ENCODE data around the gene NFATC3.

Gene NFATC3

DNA sequence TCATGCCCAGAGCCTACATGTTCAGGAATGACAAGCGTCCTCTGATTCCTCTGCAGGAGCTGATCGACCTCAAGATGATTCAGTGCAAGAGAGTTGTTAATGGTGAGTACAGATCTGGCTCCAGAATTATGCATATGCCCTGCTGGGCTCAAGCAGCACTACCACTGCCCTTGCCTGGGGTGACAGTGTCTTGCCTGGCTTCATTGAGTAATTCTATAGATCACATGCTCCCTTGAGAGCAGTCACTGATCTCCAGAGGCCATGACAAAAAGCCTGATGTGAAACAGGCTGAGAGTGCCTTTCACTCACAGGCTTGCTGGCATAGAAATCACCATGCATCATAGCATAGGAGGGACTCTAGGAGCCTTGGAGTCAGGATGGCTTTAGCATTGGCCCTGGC, 35.7 kb upstream of the NFATC3 start:
- no peak for DNase-seq (ENCODE audit: low read depth)
- H3K4me3 ChIP-seq (ENCODE audit: control insufficient read depth, low read depth, low read length) = no peak overlapping the region
- TF ChIP-seq, protein P1, sequence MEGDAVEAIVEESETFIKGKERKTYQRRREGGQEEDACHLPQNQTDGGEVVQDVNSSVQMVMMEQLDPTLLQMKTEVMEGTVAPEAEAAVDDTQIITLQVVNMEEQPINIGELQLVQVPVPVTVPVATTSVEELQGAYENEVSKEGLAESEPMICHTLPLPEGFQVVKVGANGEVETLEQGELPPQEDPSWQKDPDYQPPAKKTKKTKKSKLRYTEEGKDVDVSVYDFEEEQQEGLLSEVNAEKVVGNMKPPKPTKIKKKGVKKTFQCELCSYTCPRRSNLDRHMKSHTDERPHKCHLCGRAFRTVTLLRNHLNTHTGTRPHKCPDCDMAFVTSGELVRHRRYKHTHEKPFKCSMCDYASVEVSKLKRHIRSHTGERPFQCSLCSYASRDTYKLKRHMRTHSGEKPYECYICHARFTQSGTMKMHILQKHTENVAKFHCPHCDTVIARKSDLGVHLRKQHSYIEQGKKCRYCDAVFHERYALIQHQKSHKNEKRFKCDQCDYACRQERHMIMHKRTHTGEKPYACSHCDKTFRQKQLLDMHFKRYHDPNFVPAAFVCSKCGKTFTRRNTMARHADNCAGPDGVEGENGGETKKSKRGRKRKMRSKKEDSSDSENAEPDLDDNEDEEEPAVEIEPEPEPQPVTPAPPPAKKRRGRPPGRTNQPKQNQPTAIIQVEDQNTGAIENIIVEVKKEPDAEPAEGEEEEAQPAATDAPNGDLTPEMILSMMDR (conservative IDR thresholded peaks at IDR 0.05; ENCODE audit: control insufficient read depth, insufficient read depth, low read depth, low read length) = no peak

DNA sequence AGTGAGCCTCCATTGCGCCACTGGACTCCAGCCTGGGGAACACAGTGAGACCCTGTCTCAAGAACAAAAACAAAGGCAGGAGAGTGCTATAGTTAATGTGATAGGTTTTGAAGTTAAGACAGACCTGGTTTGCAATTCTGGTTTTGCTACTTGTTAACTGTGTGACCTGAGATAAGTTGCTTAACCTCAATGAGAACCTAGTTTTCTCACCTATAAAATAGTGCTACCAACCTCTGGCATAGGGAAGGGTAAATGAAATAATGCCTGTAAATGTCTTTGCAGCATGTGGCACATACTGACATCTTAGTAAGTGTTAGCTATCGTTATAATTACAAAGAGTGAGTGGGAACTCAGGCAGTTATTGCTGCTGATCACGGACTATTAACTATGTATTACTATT, 29.8 kb upstream of the NFATC3 start:
- TF ChIP-seq, protein P1 (conservative IDR thresholded peaks at IDR 0.05; ENCODE audit: control insufficient read depth, insufficient read depth, low read depth, low read length) = no peak
- no peak overlapping the region for H3K4me3 ChIP-seq (ENCODE audit: control insufficient read depth, low read depth, low read length)

DNA sequence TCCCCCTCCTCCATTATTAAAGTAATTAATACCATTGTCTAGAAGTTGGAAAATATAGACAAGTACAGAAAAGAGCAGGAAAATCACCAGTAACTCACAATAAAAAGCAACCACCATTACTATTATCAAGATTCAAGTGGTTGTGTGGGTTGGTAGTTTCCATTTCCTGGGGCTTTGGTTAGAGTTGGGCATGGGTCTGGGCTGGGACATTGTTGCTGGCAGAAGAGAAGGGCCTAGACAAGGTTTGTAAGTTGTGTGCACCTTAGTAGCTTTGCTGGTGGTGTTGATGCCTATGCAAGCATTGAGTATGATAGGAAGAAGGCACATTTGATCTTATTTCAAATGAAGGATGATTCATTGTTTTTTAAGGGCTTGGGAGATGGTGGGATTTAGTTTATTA, 25.4 kb upstream of the NFATC3 start:
- DNase-seq (ENCODE audit: low read depth) = no peak
- H3K4me3 ChIP-seq (ENCODE audit: control insufficient read depth, low read depth, low read length) = no peak overlapping the region
- TF ChIP-seq, protein P1 (conservative IDR thresholded peaks at IDR 0.05; ENCODE audit: control insufficient read depth, insufficient read depth, low read depth, low read length) = no peak

More for the DNA sequence above, 29.8 kb upstream of the NFATC3 start:
- no peak for DNase-seq (ENCODE audit: low read depth)

DNA sequence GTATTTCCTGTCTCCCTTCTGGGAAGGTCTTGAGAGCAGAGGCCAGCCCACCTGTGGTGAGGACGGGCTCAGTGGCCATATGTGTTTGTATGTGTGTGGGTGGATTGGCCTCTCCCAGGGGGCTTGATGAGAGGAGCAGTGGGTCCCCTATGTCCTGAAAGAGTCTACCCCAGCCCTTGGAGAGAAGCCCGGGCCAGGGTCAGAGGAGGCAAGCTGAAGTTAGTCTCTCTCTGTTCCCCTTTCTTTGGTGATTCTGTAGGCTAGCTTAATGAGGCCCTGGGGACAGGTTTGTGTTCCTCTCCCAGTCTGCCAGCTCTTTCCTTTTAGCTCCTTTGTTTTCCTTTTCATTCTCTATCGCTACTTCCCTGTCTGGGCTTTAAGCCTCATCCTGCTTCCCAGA, 23.8 kb upstream of the NFATC3 start:
- no peak for DNase-seq (ENCODE audit: low read depth)

DNA sequence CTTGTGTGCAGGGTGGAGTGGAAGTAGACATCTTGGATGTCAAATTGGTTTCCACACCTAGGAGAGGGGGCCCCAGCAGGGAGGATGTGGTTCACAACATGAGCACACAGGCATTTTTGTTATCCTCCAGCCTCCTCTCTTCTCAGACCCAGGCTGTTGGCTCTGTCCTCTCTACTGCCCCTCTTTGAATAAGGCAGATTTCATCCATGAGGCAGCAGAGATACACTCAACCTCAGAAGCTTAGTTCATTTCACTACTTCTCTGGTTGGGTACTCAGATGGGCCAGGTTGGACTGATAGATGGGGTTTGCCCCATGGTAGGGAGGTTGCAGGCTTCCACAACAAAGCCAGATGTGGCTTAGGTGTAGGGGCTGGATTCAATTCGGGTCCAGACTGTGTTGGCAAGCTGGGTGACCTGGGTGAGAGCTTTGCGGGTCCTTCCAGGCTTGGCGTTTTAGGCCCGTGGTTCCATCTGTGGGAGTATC, 22.2 kb upstream of the NFATC3 start:
- no peak overlapping the region for H3K4me3 ChIP-seq (ENCODE audit: control insufficient read depth, low read depth, low read length)
- no peak for DNase-seq (ENCODE audit: low read depth)
- TF ChIP-seq, protein P1 (conservative IDR thresholded peaks at IDR 0.05; ENCODE audit: control insufficient read depth, insufficient read depth, low read depth, low read length) = no peak

More for the DNA sequence above, 23.8 kb upstream of the NFATC3 start:
- TF ChIP-seq, protein P1 (conservative IDR thresholded peaks at IDR 0.05; ENCODE audit: control insufficient read depth, insufficient read depth, low read depth, low read length) = no peak
- H3K4me3 ChIP-seq (ENCODE audit: control insufficient read depth, low read depth, low read length) = no peak overlapping the region

DNA sequence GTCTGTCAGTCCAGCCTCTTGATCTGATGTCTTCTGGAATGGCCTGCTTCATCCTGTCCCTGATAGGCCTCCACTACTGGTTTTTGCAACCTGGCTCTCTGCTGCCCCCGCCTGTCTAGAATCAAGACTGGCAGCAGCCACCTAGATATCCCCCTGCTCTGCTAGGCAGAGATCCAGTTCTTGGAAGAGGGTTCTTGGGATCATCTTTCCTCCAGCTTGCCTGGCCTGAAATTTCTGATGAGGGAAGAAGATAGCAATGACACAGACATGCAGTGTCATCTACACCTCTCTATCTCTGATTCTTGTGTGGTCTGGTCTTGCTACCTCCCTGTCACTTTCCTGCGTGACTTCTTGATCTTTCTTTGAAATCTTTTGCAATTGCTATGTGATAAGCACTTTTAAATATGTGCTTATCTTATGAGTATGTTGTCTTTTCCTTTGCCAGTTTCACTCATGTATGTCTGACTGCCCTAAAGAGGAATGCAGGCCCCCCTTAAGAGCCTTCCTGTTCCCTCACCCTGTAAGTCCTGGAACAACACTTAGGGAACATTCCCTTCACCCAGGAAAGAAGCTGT, 20.3 kb upstream of the NFATC3 start:
- H3K4me3 ChIP-seq (ENCODE audit: control insufficient read depth, low read depth, low read length) = no peak overlapping the region
- DNase-seq (ENCODE audit: low read depth) = peak; percentile 70
- TF ChIP-seq, protein P1 (conservative IDR thresholded peaks at IDR 0.05; ENCODE audit: control insufficient read depth, insufficient read depth, low read depth, low read length) = peak; percentile 90

Data from fibroblast of mammary gland (primary cell).